Femur (tissue), 1 donor: ENCODE data around the gene SLC16A3.
"Not testable (repeated sequence)": the region's sequence is repeated elsewhere in the genome, so short reads cannot be mapped to it uniquely, and the experiment has no call there.

ENCODE experiments used
- DNase-seq: peaks from one replicate; pipeline ENCODE4 v3.0.0-alpha.2; 2017

Gene SLC16A3

DNA sequence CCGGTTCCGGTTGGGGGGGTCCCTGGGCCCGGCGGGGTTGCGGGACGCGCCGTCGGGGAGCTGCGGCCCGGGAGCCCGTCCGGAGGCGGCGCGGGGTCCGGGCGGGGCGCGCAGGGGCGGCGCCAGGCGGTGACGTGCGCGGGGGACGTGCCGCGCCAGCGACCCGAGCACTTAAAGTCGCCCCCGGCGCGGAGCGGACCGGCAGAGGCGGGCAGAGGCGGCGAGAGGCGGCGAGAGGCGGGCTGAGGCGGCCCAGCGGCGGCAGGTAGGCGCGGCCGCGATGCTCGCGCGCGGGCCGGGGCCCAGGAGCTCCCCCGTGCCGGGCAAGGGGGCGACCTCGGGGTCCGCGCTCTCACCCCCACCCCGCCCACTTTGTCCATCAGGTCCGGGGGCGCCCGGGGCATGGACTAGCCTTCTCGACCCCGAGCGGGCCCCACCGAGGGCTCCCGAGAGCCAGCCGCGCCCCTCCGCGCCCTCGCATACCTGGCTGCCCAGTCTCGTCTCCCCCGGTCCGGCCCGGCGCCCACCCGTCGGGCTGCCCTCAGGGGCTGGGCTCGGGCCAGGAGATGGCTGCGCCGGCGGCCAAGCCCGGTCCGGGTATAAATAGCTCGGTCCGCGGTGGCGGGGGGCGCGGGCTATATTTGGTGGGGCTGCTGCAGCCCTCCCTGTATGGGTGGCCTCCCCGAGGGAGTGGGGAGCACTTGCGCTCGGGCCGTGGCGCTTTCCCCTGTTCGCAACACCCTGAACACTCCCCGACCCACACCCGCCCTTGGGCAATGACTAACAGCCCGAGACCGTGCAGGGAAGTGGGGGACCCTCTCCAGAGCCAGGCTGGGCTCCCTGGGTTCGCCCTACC, at the start of gene SLC16A3:
TSS of gene SLC16A3 (plus strand) at position 201 of the 856 bp plus-strand sequence. CDS start 6,967 bp downstream, outside the sequence.
- peak; percentile 79 for DNase-seq

DNA sequence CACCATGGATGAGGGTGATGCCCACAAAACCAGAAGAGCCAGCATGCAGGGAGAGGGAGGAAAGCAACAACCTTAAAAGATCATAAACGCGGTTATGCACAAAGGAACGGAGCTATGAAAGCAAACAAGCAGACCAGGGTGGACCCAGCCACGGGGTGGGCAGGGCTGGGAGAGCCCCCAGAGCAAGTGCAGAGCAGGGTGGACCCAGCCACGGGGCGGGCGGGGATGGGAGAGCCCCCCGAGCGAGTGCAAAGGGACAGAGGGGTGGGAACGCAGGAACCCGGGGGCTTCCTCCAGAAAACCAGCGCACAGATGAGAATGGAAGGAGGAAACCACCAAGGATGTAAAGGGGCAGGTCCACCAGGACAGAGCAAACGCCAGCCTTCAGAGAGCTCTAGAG, 49.4 kb upstream of the SLC16A3 start:
- DNase-seq = no peak

DNA sequence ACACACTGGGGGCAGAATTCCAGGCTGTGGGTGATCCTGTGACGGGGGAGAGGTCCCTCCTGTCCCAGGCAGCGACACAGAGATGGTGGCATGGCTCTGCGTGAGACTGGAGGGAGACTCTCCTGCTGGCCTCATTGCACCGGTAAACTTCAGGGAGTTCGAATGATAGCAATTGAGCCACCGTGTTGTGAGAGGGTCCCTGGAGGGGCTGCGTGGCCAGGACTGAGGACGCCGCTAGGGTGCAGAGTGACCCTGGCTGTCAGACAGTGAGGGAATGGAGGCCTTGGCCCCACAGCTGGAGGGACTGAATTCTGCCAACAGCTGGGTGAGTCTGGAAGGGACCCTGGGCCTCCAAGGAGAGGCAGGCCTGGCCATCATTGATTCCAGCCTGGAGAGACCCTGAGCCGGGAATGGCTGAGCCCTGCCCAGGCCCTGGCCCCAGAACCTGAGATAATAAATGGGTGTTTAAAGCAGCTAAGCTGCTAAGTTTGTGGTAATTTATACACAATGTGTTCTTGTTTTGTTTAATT, 48.8 kb upstream of the SLC16A3 start:
- no peak for DNase-seq

DNA sequence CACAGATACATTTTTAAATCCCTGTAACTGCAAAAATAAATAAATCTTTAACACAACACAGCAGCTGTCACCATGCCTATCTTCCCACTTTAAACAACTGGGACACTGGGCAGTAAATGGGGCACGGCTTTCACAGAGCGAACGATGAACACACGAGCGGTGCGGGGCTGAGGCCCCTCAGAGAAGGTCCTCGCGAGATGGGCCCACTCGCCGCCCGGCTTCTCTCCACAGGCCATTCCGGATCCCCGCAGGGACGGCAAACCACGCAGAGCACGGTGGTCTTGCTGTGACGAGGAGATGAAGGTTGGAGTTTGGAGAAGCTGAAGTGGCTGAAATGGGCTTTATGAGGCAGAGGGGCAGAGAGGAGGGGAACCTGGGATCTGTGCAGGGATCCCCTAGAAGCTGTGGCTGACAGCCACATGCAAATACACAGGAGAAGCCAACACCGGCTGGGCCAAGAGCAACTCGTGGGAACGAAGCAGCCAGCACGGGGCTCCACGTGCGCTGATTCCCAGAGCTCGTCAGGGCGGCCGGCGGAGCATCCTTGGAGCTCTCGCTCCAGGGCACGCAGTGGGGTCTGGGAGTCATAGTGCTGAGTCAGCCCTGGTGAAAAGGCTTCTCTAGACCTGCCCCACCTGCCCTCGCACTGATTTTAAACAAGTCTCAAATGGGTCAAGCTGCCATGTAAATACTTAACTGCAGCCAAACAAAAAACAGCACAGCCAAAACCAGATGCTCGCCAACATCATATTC, 47.9 kb upstream of the SLC16A3 start:
- DNase-seq = no peak

DNA sequence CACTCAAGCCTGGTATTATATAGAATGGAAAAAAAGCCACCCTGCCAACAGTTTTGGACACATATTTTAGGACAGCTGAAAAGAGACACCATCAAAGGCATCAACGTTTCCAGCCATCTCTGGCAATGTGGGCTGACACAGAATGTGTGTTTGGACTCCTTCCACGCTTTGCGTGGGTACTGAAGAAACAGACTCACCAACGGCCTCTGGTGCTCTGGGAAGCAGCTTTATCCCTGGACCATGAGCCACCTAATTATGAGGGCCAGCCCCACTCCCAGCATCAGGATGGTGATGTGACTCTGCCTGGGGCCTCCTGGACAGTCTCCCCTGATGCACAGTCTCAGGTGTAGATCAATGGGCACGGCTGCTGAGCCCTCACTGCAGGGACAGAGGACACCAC, 44.1 kb upstream of the SLC16A3 start:
- no peak for DNase-seq

DNA sequence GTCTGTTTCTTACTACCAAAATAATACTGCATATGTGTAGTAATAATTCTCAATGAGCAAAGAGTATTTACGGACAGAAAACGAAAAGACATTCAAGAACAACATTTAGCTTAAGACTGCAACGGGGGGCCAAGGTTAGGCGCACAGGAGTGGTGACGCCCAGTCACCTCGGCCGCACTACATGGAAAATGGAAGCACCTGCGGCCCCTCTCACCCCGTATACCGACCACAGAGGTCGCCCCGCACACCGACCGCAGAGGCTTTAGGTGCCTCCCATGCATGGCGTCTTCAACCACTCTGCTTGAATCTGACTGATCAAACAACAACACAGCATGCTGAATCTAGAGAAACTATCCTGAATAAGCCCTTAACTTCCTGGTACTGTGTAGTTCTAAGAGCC, 42.6 kb upstream of the SLC16A3 start:
- DNase-seq = no peak

DNA sequence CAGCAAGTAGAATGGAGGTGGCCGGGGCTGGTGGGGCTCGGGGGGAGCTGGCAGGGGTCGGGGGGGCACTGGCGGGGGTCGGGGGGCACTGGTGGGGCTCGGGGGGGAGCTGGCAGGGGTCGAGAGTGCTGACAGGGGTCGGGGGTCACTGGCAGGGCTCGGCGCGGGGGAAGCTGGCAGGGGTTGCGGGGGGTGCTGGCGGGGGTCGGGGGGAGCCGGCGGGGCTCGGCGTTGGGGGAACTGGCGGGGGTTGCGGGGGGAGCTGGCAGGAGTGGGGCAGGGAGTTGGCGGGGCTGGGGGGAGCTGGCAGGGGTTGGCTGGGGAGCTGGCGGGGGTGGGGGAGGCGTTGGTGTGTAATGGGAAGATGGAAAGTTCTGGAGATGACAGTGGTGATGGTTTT, 41.3 kb upstream of the SLC16A3 start:
- no peak for DNase-seq

DNA sequence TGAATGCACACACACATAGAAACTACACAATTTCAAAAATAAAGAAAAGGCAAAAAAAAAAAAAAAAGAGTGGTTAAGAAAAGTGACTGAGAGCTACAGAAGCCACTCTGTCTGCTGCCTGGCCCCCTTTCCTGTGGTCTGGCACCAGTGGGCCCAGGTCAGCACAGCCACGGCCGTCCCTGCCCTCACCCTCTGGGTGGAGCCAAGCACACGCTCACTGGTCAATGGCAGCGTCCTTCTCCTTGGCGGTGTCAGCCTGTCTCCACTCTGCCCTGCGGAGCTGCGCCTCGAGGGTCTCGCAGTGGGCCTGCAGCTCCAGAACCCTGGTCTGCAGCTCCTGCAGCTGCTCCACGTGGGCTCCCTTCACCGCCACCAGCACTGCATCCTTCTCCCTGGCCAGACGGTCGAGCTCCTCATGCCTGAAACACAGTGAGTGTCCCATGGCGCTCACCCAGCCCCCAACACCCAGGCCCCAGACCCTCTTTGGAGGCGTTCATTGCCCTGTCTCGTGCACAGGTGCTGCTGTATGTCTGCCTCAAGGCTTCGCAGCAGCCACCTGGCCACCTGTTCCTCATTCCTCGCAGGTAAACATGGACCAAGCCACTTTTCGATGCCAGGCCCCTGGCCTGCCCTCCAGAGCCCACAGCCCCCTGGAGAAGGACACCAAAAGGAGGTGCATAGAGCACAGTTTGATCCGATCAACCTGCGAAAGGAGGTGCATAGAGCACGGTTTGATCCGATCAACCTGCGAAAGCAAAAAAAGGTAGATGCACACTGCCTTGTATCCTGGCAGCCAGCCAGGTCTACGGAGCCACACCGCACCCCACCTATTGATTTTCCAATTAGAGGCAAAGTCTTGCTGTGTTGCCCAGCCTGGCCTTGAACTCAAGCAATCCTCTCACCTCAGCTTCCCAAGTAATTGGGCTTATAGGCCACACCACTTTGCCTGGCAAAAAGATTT, 40.6 kb upstream of the SLC16A3 start:
- DNase-seq = no peak

DNA sequence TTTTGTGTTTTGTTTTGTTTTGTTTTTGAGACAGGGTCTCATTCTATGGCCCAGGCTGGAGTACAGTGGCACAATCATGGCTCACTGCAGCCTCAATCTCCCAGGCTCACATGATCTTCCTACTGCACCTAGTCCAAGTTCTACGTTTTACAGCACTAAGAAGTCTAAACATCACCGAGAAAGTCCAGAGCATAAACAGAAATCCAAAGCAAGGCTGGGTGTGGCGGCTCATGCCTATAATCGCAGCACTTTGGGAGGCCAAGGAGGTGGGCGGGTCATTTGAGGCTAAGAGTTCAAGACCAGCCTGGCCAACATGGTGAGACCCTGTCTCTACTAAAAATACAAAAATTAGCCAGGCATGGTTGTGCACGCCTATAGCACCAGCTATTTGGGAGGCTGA, 35.8 kb upstream of the SLC16A3 start:
- not testable (repeated sequence) for DNase-seq

DNA sequence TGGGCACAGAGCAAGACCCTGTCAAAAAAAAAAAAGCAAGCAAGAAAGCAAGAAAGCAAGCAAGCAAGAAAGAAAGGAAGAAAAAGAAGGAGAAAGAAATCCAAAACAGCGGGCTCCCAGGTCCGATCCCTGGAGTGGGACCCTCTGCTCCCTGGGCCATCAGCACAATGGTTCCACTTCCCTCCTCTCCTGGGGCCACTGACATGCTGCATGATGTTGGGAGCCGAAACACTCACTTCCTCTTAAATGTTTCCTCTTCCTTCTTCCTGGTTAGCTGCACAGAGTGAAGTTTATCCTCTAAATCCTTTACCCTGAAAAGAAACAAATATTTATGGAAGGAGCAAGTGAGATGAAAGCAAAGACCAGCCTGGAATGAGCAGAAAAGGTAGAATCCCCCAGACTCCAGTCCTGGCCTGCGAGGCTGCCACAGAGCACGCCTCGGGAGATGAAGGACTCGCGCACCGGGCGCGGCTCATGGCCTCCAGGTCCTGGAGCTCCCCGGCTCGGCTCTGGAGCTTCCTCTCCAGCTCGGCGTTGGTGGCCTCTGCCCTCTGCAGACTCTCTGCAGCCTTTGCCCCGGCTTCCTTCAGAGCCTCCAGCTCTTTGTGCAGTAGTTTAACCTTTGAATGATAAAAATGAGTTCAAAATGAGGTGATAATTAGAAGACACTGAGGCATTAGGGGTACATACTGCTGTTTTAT, 35.2 kb upstream of the SLC16A3 start:
- DNase-seq = no peak

DNA sequence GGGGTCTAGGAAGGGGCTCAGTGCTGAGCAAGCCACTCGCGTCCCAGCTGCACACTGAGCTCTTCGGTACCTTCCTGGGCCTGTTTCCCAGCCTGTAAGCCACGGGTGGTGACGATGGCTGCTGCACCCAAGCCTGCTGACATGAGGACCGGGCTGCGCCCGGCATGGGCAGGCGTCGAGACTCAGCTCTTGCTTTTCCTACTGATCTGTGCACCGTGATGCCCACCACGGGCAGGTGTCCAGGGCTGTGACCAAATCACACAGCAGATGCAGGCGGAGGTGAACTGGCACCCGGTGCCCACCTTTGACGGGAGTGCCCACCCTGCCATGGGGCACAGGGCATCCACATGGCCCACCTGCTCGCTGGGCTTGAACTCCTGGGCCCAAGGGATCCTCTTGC, 34.1 kb upstream of the SLC16A3 start:
- DNase-seq = no peak

DNA sequence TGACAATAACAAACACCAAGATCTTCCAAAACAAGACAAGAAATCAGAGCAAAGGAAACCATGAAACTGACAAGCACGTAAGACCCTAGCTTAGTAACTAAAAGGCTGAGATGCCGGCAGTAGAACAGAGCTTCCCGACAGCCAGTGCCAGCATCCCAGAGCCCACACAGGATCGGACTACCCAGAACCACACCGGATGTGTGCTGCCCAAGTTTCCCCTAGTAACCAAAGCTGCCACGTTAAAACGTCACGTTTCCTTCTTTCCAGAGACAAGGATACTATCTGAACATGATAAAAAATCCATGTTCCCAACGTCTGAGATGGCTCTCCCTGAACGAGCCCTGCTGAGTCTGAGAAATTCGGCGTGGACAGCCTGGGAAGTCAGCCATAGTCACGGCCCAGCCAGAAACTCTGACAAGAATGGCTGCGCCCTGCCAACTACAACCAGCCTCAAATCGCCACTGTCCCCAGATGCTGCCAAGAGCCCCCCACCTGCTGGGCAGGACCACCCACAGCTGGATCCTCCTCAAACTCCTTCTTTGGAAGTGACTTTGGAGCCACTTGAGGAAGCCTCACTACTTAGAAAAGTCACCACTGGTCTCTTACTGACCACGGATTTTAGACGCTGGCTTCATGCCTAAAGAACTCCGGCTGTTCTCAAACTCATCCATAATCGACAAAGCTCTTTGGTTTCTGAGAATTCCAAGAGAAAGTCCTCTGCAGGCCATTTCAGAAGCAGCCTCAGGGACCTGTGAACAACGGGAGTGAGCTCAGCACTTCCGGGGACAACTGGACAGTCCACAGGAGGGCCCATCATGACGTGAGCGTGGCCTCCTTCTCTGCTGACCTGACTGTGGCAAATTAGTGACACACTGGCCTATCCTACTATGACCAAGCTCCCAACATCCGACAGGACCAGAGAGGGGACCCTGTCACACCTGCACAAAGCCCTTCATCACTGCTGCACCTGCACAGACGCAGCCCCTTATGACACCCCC, 32.9 kb upstream of the SLC16A3 start:
- no peak for DNase-seq

DNA sequence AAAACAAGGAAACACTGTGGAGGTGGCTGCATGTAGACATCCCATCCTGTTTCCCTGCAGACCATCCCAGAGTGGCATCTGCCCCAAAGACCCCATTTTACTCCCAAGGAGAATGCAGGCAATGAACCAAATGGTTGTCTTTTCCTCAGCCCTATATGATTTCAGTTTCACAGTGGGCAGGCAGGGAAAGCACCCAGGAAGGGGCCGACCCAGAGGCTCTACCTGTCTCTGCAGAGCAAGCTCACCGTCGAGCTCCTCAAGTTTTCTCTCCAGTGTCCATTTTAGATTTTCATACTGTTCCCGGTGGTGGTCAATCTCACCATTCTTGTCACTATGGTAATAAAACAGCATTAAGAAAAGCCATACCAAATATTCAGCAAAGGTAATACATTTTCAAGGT, 30.8 kb upstream of the SLC16A3 start:
- DNase-seq = no peak

DNA sequence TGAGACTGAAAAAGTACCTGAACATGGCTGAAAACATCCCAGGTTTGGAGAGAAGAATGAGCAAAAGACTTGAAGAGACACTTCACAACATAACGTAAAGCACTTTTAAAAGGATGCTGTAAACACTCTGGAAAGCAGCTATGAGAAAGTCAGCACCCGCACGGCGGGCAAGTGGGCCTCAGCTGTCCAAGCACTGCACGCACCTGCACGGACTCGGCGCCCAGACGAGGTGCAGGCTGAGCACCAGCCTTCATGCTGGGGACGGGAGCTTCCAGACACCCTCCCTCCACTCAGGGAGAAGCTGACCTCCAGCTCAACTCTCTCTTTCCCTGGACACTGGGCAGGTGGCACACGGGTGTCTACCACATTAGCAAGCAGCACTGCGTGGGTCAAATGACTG, 29.3 kb upstream of the SLC16A3 start:
- DNase-seq = no peak

DNA sequence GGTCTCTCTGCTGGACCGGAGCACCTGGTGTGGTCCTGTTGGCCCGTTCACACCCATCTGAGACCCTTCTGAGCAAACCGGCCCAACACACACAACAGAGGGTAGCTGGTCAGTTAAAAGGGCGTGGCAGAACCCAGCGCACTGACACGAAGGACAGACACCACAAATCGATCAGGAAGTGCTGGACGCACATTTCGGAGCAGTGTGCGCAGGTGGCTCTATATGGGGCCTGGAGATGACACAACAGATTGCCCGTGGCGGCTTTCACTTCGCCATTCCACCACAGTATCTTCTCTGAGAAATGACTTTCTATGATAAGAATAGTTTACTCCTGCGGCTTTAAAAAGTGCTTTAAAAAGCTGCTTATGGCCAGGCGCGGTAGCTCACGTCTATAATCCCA, 28.7 kb upstream of the SLC16A3 start:
- DNase-seq = no peak

DNA sequence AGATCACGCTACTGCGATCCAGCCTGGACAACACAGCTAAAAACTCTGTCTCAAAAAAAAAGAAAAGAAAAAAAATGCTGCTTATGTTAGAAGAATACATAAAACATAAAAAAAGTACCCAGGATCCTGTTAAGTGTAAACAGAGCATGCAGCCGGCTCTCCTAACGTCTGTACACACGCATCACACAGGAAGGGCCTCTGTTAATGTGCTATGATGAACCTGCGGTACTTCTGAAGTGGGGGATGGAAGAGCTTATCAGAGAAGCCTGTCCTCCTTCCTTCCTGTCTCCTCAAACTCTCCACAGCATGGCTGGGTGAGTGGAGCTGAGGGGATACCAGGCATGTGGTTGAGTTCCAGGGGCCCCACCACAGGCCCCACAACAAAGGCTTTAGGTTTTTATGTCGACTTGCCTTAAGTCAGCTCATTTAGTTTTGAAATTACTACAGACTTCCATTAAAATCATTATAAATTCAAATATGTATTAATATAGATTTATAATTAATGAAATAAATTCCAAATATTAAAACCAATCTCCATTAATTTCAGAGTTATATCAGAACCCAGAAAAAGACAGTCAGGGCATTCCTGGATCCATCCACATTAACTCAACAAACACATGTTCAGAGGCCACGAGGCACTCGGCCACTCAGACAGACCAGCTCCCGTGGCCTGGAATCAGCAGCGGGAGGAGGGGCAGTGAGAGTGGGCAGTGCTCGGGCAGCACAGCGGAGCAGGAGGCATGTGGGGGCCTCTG, 27.9 kb upstream of the SLC16A3 start:
- DNase-seq = no peak

DNA sequence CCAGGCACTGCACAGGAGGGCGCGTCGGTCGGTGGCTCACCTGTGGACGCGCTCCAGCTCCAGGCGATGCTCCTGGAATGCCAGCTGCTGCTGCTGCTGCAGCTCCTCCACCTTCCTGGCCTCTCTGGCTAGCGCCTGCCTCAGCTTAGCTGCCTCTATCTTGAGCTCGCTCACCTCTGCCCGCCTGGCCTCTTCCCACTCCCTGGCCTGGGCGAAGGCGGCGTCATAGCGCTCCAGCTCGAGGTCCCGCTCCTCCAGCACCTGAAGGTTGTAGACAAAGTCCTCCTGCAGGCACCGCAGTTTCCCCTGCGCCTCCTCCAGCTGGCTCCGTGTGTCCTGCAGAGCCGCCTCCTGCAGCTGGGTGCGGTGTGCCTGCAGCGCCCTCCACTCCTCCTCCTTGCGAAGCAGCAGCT, 27.3 kb upstream of the SLC16A3 start:
- DNase-seq = no peak

DNA sequence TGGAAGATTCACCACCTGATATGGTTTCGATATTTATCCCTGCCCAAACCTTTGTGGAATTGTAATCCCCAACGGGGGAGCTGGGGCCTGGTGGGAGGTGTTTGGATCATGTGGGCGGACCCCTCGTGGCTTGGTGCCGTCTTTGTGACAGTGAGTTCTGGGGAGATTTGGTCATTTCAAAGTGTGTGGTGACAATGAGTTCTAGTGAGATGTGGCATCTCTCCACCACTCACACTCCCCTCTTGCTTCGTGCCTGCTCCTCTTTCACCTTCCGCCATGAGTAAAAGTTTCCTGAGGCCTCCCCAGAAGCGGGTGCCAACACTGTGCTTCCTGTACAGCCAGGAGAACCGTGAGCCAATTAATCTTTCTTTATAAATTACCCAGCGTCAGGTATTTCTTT, 25.9 kb upstream of the SLC16A3 start:
- no peak for DNase-seq

DNA sequence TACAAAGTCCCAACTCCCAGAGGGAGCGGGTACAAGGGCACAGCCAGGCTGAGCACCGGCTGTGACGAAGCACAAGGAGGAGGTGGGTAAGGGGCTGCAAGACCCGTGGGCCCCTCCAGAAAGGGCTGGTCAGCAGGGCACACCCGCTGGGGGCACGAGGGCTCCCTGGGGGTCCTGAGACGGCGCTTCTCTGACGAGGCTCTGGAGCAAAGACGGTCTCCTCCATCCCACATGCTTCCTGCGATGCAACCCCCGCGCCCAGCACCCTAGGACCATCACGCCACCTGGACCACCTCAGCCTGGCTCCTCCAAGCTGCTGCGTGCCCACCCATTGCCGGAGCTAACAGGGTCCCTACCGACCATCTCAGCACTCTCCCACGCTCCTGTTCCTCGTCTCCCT, 24.9 kb upstream of the SLC16A3 start:
- no peak for DNase-seq
